Activated CD8-positive, alpha-beta T cell treated with anti-CD3 and anti-CD28 coated beads, Interleukin-2, amount 10 ng/mL, durations not matched to agents 7 days and 5 days (primary cell): Measurements from ENCODE around the gene NAE1. TPM values are rescaled to one million over a fixed set of nuclear protein-coding genes. Genes with fewer than 3 reads are reported as not detected.

Experiments
- ATAC-seq: fragments of 150-1000 bp; cut with Tn5 transposase; one replicate; pipeline ENCODE4 v1.10.0; 2021; ENCODE audit warnings: moderate library complexity
- CTCF ChIA-PET: fragments of 350-600 bp; sonication (Branson Sonifier 250); formaldehyde crosslinking; loops from one replicate; lab custom pipeline; 2021; ENCODE audit warnings: antibody characterized with exemption; lab: Charles Lee
- POLR2A ChIA-PET: fragments of 350-600 bp; sonication (Branson Sonifier 250); formaldehyde crosslinking; loops from one replicate; lab custom pipeline; 2021; ENCODE audit warnings: antibody characterized with exemption; lab: Charles Lee
- DNase-seq: peaks from one replicate; pipeline ENCODE4 v3.0.0-alpha.2; 2020
- H3K27ac Mint-ChIP-seq: one replicate; pipeline ENCODE4 v1.8.0; 2021; ENCODE audit warnings: mild to moderate bottlenecking, mixed read lengths
- H3K27me3 Mint-ChIP-seq: one replicate; pipeline ENCODE4 v1.8.0; 2021; ENCODE audit warnings: low read depth, mixed read lengths
- H3K36me3 Mint-ChIP-seq: one replicate; pipeline ENCODE4 v1.8.0; 2021; ENCODE audit warnings: low read depth, mixed read lengths
- H3K4me1 Mint-ChIP-seq: one replicate; pipeline ENCODE4 v1.8.0; 2021; ENCODE audit warnings: low read depth, mixed read lengths
- H3K4me3 Mint-ChIP-seq: one replicate; pipeline ENCODE4 v1.8.0; 2021; ENCODE audit warnings: mild to moderate bottlenecking, mixed read lengths
- H3K9me3 Mint-ChIP-seq: one replicate; pipeline ENCODE4 v1.8.0; 2022; ENCODE audit warnings: mixed read lengths; ENCODE audit not compliant: insufficient read depth
- total RNA-seq, 2 experiments: library from RNA; stranded (reverse); gene quantifications; one replicate each; pipeline ENCODE4 v1.2.3, GENCODE V29; 2021

NAE1 gene
- total RNA-seq, 2 experiments from 2014 or later: 77.3 to 84.1 TPM

DNA sequence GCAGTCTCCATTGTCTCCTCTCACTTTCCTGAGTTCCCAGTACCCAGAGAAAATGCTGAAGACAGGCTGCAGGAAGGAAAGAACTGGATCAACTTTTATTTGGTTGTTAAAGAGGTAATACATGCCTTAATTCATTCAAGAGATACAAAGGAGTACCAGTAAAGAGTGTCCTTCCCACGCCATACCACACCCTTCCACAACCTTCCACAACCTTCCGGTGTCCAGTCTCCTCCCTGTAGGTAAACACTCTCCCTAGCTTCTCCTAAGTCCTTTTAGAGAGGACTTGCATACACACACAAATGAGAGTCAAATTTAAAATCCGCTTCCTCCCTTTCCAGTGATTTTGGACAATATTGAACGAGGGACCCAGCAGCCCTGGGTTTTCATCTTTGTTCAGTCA, 10.6 kb upstream of the NAE1 start:
- Mint-ChIP-seq H3K27ac (peak overlapping the region; percentile 2), H3K9me3 (no peaks in the 10 kb centered on the region), H3K36me3 (no peaks in the 10 kb centered on the region), H3K27me3 (peaks cover 64% of the 10 kb centered on the region), H3K4me1 (peaks cover 10% of the 10 kb centered on the region), H3K4me3 (no peak overlapping the region)
- DNase-seq (no peak), ATAC-seq (no peak)
- ChIA-PET CTCF (interaction anchor here (1.1 to 12.5 kb wide), 3 partner anchors 10 to 32 kb away, joined by 3 to 107 read pairs (median 4); partner anchors contain the start of gene NAE1), POLR2A (no interaction called here)

DNA sequence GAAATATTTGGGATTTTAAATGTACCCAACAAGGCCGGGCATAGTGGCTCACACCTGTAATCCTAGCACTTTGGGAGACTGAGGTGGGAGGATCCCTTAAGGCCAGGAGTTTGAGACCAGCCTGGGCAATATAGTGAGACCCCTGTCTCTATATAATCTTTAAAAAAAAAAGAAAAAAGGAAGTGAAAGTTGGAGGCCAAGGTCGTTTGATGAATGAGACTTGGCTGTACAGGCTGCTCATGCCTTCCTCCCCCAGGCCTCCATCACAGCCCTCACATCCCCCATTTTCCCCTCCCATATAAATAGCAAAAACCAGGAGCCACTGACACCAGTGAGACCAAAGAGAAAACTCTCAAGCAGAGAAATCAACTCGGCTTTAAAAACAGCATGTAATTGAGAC, 10.1 kb upstream of the NAE1 start:
- no peaks in the 10 kb centered on the region for H3K36me3 Mint-ChIP-seq
- no peak for ATAC-seq
- POLR2A ChIA-PET: no interaction called here

DNA sequence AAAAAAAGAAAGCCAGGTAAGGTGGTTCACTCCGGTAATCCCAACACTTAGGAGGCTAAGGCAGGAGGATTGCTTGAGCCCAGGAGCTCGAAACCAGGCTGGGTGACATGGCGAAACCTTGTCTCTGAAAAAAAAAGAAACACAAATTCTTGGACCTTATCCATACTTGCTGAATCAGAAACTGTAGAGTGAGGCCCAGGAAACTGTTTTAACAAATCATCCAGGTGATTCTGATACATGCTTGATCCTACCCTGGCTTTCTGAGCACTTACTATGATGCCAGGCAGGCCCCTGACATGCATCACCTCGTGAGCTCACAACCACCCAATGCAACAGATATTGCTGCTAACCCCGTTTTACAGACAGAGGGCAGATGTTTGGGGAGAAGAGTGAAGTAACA, 4.0 kb upstream of the NAE1 start:
- CTCF ChIA-PET: interaction anchor here (2.0 kb wide), 1 partner anchor 33 kb away, joined by 10 read pairs; no protein-coding TSS in a partner anchor
- Mint-ChIP-seq H3K4me3 (no peak overlapping the region), H3K4me1 (peaks cover 8% of the 10 kb centered on the region), H3K36me3 (no peaks in the 10 kb centered on the region), H3K27ac (no peak overlapping the region), H3K9me3 (no peaks in the 10 kb centered on the region), H3K27me3 (peaks cover 28% of the 10 kb centered on the region)
- POLR2A ChIA-PET: no interaction called here
- ATAC-seq: no peak
- no peak for DNase-seq

More for the DNA sequence above, 10.1 kb upstream of the NAE1 start:
- H3K4me3 Mint-ChIP-seq: no peak overlapping the region
- CTCF ChIA-PET: interaction anchor here (1.4 to 12.5 kb wide), 2 partner anchors 10 to 22 kb away, joined by 4 to 107 read pairs; partner anchors contain the start of gene NAE1
- peaks cover 10% of the 10 kb centered on the region for H3K4me1 Mint-ChIP-seq
- no peak for DNase-seq
- no peaks in the 10 kb centered on the region for H3K9me3 Mint-ChIP-seq
- H3K27ac Mint-ChIP-seq: no peak overlapping the region
- H3K27me3 Mint-ChIP-seq: peaks cover 59% of the 10 kb centered on the region

DNA sequence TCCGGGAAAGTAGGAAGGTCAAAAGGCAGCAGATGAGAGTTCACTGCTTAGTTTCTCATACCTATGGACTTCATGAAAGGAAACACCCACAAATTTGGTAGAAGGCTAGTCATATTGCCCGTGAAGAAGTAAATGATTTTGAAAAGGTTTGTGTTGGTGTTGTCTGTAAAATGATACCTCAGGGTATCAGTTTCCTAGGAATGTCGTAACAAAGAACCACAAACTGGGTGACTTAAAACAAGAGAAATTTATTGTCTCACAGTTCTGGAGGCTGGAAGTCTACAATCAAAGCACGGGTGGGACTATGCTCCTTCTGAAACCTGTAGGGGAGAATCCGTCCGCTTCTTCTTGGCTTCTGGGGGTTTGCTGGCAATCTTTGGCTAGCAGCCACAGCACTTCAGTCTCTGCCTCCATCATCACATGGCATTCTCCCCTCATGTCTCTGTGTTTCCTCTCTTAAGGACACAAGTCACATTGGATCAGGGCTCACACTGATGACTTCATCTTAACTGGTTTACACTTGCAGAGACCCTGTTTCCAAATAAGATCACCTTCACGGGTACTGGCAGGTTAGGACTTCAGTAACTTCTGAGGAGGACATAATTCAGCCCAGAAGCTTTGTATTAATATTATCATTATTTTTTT, 2.0 kb upstream of the NAE1 start:
- ChIA-PET POLR2A (no interaction called here), CTCF (interaction anchor here (1.5 to 10.2 kb wide), 5 partner anchors 8 to 104 kb away, joined by 3 to 195 read pairs (median 6); partner anchors contain the start of gene RRAD)
- H3K4me1 Mint-ChIP-seq: peaks cover 21% of the 10 kb centered on the region
- no peak overlapping the region for H3K27ac Mint-ChIP-seq
- H3K9me3 Mint-ChIP-seq: no peaks in the 10 kb centered on the region
- H3K27me3 Mint-ChIP-seq: peaks cover 11% of the 10 kb centered on the region
- no peak for DNase-seq
- H3K36me3 Mint-ChIP-seq: peaks cover 9% of the 10 kb centered on the region
- no peak for ATAC-seq
- no peak overlapping the region for H3K4me3 Mint-ChIP-seq

DNA sequence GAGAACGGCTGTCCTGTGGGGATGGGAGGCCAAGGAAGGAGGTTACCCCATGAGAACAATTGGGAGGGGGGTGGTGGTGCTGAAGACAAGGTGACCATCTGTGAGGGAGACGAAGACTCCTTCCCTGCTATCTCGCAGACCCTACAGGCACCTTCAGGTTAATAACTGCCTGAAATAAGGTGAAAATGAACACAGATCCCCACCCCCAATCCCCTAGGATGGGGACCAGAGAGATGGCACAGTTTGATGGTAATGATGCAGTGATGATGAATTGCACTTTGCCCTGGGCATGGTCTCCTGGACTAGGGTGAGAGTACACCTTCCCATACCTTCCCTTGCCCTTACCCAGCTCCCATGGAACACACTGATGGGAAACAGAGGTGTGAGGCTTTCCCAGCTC, 1.4 kb upstream of the NAE1 start:
- POLR2A ChIA-PET: no interaction called here

DNA sequence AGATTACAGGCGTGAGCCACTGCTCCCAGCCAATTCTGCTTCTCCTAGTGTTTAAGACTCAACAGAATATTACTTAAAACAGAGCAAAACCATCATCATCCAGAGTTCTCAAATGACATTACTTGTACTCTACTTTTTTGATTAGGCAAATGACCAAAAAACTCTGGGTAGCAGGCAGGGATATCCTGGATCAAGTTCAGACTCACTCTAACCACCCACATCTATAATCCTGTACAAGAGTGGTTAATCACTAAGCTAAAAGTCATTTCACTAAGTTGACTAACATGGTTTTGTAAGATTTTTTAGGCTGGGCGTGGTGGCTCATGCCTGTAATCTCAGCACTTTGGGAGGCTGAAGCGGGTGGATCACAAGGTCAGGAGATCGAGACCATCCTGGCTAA, 6.8 kb downstream of the NAE1 start:
- H3K27me3 Mint-ChIP-seq: no peaks in the 10 kb centered on the region
- H3K9me3 Mint-ChIP-seq: no peaks in the 10 kb centered on the region
- H3K4me1 Mint-ChIP-seq: peaks cover 13% of the 10 kb centered on the region
- H3K36me3 Mint-ChIP-seq: peaks cover 55% of the 10 kb centered on the region
- ATAC-seq: no peak
- H3K4me3 Mint-ChIP-seq: no peak overlapping the region
- ChIA-PET POLR2A (no interaction called here), CTCF (interaction anchor here (0.6 to 10.2 kb wide), 5 partner anchors 7 to 84 kb away, joined by 3 to 195 read pairs (median 3); no protein-coding TSS in a partner anchor)
- DNase-seq: no peak
- H3K27ac Mint-ChIP-seq: no peak overlapping the region

More for the DNA sequence above, 1.4 kb upstream of the NAE1 start:
- ATAC-seq: no peak
- no peak overlapping the region for H3K4me3 Mint-ChIP-seq
- H3K4me1 Mint-ChIP-seq: peaks cover 25% of the 10 kb centered on the region
- CTCF ChIA-PET: interaction anchor here (2.0 to 10.2 kb wide), 5 partner anchors 13 to 95 kb away, joined by 11 to 195 read pairs (median 66); partner anchors contain the start of genes CA7 and RRAD
- no peak for DNase-seq
- no peak overlapping the region for H3K27ac Mint-ChIP-seq
- peaks cover 7% of the 10 kb centered on the region for H3K27me3 Mint-ChIP-seq
- no peaks in the 10 kb centered on the region for H3K9me3 Mint-ChIP-seq
- H3K36me3 Mint-ChIP-seq: peaks cover 12% of the 10 kb centered on the region

DNA sequence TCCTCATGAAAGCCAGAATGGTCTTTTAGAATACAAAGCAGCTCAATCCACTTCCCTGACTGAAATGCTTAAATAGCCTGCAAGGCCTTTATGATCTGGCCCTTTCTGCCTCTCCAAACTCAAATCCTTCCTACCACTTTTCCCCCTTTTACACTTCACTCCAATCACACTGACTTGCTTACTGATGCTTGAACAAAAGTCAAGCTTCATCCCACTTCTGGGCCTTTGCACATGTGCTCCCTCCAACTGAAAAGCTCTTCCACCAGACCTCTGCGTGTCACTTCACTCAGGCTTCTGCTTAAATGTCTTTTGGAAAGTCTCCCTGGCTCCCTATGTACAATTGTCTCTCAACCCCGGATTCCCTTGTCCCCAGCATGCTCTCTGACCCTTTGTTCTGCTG, 16.0 kb downstream of the NAE1 start:
- ChIA-PET POLR2A (interaction anchor here (0.5 kb wide), 1 partner anchor 146 kb away, joined by 3 read pairs; no protein-coding TSS in a partner anchor), CTCF (interaction anchor here (4.0 kb wide), 1 partner anchor 15 kb away, joined by 25 read pairs; the partner anchor contains the start of gene NAE1)
- peak overlapping the region; percentile 40 for H3K27ac Mint-ChIP-seq
- no peak for DNase-seq
- H3K9me3 Mint-ChIP-seq: no peaks in the 10 kb centered on the region
- H3K27me3 Mint-ChIP-seq: no peaks in the 10 kb centered on the region
- H3K4me3 Mint-ChIP-seq: no peak overlapping the region
- H3K36me3 Mint-ChIP-seq: peaks cover 57% of the 10 kb centered on the region
- ATAC-seq: no peak
- no peaks in the 10 kb centered on the region for H3K4me1 Mint-ChIP-seq

DNA sequence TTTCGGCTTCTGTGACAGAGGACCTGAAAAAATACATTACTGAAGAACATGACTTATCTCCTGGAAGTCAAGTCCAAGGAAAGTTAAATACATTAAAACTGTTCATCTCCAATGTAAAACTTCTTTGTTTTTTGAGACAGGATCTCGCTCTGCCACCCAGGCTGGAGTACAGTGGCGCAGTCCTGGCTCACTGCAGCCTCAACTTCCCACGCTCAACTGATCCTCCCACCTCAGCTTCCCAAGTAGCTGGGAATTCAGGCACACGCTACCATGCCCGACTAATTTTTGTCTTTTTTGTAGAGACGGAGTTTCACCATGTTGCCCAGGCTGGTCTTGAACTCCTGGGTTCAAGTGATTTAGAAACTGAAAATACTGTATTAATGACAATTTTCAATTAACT, 19.7 kb downstream of the NAE1 start:
- ATAC-seq: no peak
- Mint-ChIP-seq H3K36me3 (peaks cover 56% of the 10 kb centered on the region), H3K27me3 (no peaks in the 10 kb centered on the region), H3K27ac (no peak overlapping the region), H3K9me3 (no peaks in the 10 kb centered on the region), H3K4me1 (no peaks in the 10 kb centered on the region), H3K4me3 (no peak overlapping the region)
- no peak for DNase-seq
- CTCF ChIA-PET: interaction anchor here (1.1 kb wide), 1 partner anchor 19 kb away, joined by 4 read pairs; the partner anchor contains the start of gene NAE1
- POLR2A ChIA-PET: no interaction called here

DNA sequence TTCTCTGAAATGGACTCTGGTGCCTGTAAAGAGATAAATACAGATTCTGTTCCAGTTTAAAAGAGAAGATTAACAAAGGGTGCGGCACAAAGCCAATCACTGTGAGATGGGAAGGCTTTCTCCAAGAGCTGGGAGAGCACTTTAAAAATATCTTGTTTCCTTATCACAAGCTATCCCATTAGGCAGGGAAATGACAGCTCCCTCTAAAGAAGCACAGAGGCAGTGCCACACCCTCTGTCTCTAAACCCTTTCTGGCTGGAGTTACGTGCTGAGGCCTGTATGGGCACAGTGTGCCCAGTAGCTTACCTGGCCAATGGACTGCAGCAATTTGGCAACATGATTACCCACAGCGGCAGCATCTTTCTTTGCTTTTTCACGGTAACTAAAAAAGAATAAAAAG, 20.4 kb downstream of the NAE1 start:
- H3K27me3 Mint-ChIP-seq: no peaks in the 10 kb centered on the region
- ATAC-seq: no peak
- DNase-seq: no peak

DNA sequence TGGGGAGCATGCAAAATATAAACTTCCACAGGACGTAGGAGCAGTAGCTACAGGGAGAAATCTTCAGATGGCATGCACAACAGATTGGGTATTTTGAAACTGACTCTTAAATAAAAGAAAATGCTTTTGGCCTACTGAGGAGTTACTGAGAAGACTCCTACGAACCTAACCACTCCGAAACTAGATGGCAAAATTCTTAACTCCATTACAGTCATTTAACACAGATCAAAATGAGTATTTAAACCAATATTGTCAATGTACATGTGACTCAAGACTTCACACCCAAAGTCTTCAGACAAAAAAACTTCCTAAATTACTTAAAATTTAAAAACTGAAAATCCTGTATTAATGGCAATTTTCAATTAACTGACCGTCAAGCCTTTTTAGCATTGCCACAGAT, 21.0 kb downstream of the NAE1 start:
- H3K27me3 Mint-ChIP-seq: no peaks in the 10 kb centered on the region
- no peaks in the 10 kb centered on the region for H3K9me3 Mint-ChIP-seq
- POLR2A ChIA-PET: no interaction called here
- H3K4me3 Mint-ChIP-seq: no peak overlapping the region
- H3K36me3 Mint-ChIP-seq: peaks cover 54% of the 10 kb centered on the region
- H3K4me1 Mint-ChIP-seq: no peaks in the 10 kb centered on the region
- no peak overlapping the region for H3K27ac Mint-ChIP-seq
- ATAC-seq (no peak), DNase-seq (no peak)
- CTCF ChIA-PET: interaction anchor here (0.9 to 1.5 kb wide), 2 partner anchors 21 to 22 kb away, joined by 3 to 5 read pairs; partner anchors contain the start of gene NAE1

More for the DNA sequence above, 20.4 kb downstream of the NAE1 start:
- Mint-ChIP-seq H3K4me1 (no peaks in the 10 kb centered on the region), H3K9me3 (no peaks in the 10 kb centered on the region), H3K27ac (no peak overlapping the region), H3K4me3 (no peak overlapping the region), H3K36me3 (peaks cover 55% of the 10 kb centered on the region)
- POLR2A ChIA-PET: interaction anchor here (0.6 kb wide), 1 partner anchor 19 kb away, joined by 3 read pairs; no protein-coding TSS in a partner anchor
- CTCF ChIA-PET: interaction anchor here (0.9 to 1.1 kb wide), 2 partner anchors 20 to 21 kb away, joined by 3 to 4 read pairs; partner anchors contain the start of gene NAE1

DNA sequence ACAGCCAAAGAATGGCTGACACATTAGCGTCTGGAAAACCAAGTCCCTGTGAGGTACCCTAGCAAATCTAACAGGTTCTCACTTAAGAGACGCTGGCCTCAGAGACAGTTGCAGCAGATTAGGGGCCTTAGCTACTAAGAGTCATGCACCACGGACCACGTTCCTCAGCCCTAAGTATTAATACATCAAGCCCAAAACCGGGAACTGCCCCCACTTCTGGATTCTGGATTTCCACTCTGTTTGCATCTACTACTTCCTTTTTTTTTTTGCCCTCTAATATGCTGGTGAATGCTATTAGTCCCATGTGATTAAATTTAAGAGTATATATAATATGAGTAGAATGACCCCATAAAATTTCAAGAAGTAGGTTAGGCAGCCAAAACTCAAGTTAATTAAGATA, 28.6 kb downstream of the NAE1 start:
- no peaks in the 10 kb centered on the region for H3K4me1 Mint-ChIP-seq
- no peak for DNase-seq
- peaks cover 26% of the 10 kb centered on the region for H3K36me3 Mint-ChIP-seq
- POLR2A ChIA-PET: no interaction called here
- no peaks in the 10 kb centered on the region for H3K27me3 Mint-ChIP-seq
- no peak overlapping the region for H3K4me3 Mint-ChIP-seq
- CTCF ChIA-PET: interaction anchor here (0.7 to 1.6 kb wide), 2 partner anchors 21 to 28 kb away, joined by 3 to 5 read pairs; partner anchors contain the start of gene NAE1
- no peak for ATAC-seq
- H3K27ac Mint-ChIP-seq: no peak overlapping the region
- no peaks in the 10 kb centered on the region for H3K9me3 Mint-ChIP-seq
